HepG2 (cell line): ENCODE measurements around the gene OBP2A.

Source experiments
- LCORL ChIP-seq, 2 experiments: fragments of 450-650 bp in 1 of 2; sonication (generic) in 1 of 2; formaldehyde crosslinking in 1 of 2; IDR thresholded peaks; 2 replicates each; pipeline versions ENCODE4 v1.5.0 to v1.6.1; 2017 to 2020; ENCODE audit warnings: antibody characterized with exemption in 1 of 2, missing genetic modification reagents in 1 of 2
- POLR2A ChIP-seq, 2 experiments: IDR thresholded peaks; 2 replicates each; pipeline ENCODE4 v1.6.1; 2011; ENCODE audit warnings: low read depth in 2 of 2, low read length in 2 of 2, mild to moderate bottlenecking in 1 of 2, moderate library complexity in 1 of 2; ENCODE audit not compliant: insufficient read depth in 1 of 2
- RAD21 ChIP-seq: fragments of 450-650 bp; formaldehyde crosslinking; IDR thresholded peaks from 2 replicates; pipeline ENCODE4 v1.5.0; 2020; ENCODE audit warnings: mild to moderate bottlenecking
- THAP8 ChIP-seq: sonication (generic); formaldehyde crosslinking; IDR thresholded peaks from 2 replicates; pipeline ENCODE4 v1.5.1; 2020; ENCODE audit warnings: missing genetic modification reagents, mild to moderate bottlenecking, borderline replicate concordance
- ZBTB1 ChIP-seq: sonication (generic); formaldehyde crosslinking; IDR thresholded peaks from 2 replicates; pipeline ENCODE4 v1.4.0; 2020; ENCODE audit warnings: missing genetic modification reagents, borderline replicate concordance
- ZBTB8A ChIP-seq: sonication (generic); formaldehyde crosslinking; IDR thresholded peaks from 2 replicates; pipeline ENCODE4 v1.4.0; 2020; ENCODE audit warnings: mild to moderate bottlenecking, low read depth, missing genetic modification reagents, borderline replicate concordance
- ZNF431 ChIP-seq: sonication (generic); formaldehyde crosslinking; IDR thresholded peaks from 2 replicates; pipeline ENCODE4 v1.9.0; 2022; ENCODE audit warnings: missing genetic modification reagents, low read depth, mild to moderate bottlenecking, borderline replicate concordance
- ZNF569 ChIP-seq: sonication (generic); formaldehyde crosslinking; IDR thresholded peaks from 2 replicates; pipeline ENCODE4 v1.5.0; 2020; ENCODE audit warnings: mild to moderate bottlenecking, missing genetic modification reagents, moderate library complexity, borderline replicate concordance
- ZNF580 ChIP-seq: IDR thresholded peaks from 2 replicates; pipeline ENCODE4 v1.6.1; 2016; ENCODE audit warnings: low read depth, borderline replicate concordance
- ZNF775 ChIP-seq: sonication (generic); formaldehyde crosslinking; IDR thresholded peaks from 2 replicates; pipeline ENCODE4 v1.4.0; 2020; ENCODE audit warnings: missing genetic modification reagents, mild to moderate bottlenecking, moderate library complexity, borderline replicate concordance
- TF ChIP-seq, protein P1 (sequence below): sonication (generic); formaldehyde crosslinking; IDR thresholded peaks from 2 replicates; pipeline ENCODE4 v1.5.0; 2020; ENCODE audit warnings: mild to moderate bottlenecking, missing genetic modification reagents, moderate library complexity

GRCh38 chr9:135581636-135582426 is 35.9 kb downstream of the OBP2A start:
- TF ChIP-seq POLR2A (IDR thresholded peaks at IDR 0.05; ENCODE audit: insufficient read depth in 1 of 2, low read depth in 2 of 2, low read length in 2 of 2) (no peak), RAD21 (CRISPR knock-in tag) (no peak), LCORL (IDR thresholded peaks at IDR 0.05) (no peak), LCORL (CRISPR knock-in tag; IDR thresholded peaks at IDR 0.05) (no peak), ZBTB1 (CRISPR knock-in tag) (no peak), ZNF431 (CRISPR knock-in tag) (no peak), ZNF775 (CRISPR knock-in tag) (no peak), ZNF580 (CRISPR knock-in tag) (no peak), THAP8 (CRISPR knock-in tag) (no peak), ZBTB8A (CRISPR knock-in tag) (no peak), ZNF569 (CRISPR knock-in tag) (no peak)
- TF ChIP-seq, protein P1, sequence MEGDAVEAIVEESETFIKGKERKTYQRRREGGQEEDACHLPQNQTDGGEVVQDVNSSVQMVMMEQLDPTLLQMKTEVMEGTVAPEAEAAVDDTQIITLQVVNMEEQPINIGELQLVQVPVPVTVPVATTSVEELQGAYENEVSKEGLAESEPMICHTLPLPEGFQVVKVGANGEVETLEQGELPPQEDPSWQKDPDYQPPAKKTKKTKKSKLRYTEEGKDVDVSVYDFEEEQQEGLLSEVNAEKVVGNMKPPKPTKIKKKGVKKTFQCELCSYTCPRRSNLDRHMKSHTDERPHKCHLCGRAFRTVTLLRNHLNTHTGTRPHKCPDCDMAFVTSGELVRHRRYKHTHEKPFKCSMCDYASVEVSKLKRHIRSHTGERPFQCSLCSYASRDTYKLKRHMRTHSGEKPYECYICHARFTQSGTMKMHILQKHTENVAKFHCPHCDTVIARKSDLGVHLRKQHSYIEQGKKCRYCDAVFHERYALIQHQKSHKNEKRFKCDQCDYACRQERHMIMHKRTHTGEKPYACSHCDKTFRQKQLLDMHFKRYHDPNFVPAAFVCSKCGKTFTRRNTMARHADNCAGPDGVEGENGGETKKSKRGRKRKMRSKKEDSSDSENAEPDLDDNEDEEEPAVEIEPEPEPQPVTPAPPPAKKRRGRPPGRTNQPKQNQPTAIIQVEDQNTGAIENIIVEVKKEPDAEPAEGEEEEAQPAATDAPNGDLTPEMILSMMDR (CRISPR knock-in tag): no peak
